Calu3 (cell line): ENCODE data around the gene TBC1D22B. TPM values are rescaled to one million over a fixed set of nuclear protein-coding genes. Genes with fewer than 3 reads are reported as not detected.

Experiments used
- BruUV-seq: library from RNA; stranded (reverse); fragments of 400-500 nt; replicated peaks from 2 replicates; lab custom pipeline; 2021; lab: Mats Ljungman, UMichigan
- CTCF ChIA-PET: fragments of 300-600 bp; sonication (Branson Sonifier 250); formaldehyde crosslinking; loops from one replicate; lab custom pipeline; 2022; ENCODE audit warnings: antibody characterized with exemption; lab: Charles Lee
- DNase-seq: peaks from one replicate; pipeline ENCODE4 v3.0.0; 2022
- H3K27ac Mint-ChIP-seq: one replicate; pipeline ENCODE4 v1.8.0; 2022; ENCODE audit warnings: mixed read lengths; ENCODE audit not compliant: unreplicated experiment
- H3K27me3 Mint-ChIP-seq: one replicate; pipeline ENCODE4 v1.8.0; 2022; ENCODE audit warnings: mixed read lengths; ENCODE audit not compliant: unreplicated experiment
- H3K36me3 Mint-ChIP-seq: one replicate; pipeline ENCODE4 v1.8.0; 2022; ENCODE audit warnings: mild to moderate bottlenecking, moderate library complexity, mixed read lengths; ENCODE audit not compliant: insufficient read depth, unreplicated experiment
- H3K4me1 Mint-ChIP-seq: one replicate; pipeline ENCODE4 v1.8.0; 2022; ENCODE audit warnings: mild to moderate bottlenecking, low read depth, mixed read lengths; ENCODE audit not compliant: unreplicated experiment
- H3K4me3 Mint-ChIP-seq: one replicate; pipeline ENCODE4 v1.8.0; 2022; ENCODE audit warnings: mild to moderate bottlenecking, low read depth, moderate library complexity, mixed read lengths; ENCODE audit not compliant: unreplicated experiment
- H3K9me3 Mint-ChIP-seq: one replicate; pipeline ENCODE4 v1.8.0; 2022; ENCODE audit warnings: low read depth, mixed read lengths; ENCODE audit not compliant: unreplicated experiment
- intact Hi-C: fragments of 100-400 bp; cut with micrococcal nuclease; formaldehyde crosslinking; loops from one replicate; pipeline ENCODE4 v1.10.0; 2022; ENCODE audit not compliant: unreplicated experiment
- total RNA-seq: library from RNA; stranded (reverse); gene quantifications from 2 replicates; pipeline ENCODE4 v1.2.3, GENCODE V29; 2022
- TF ChIP-seq, protein P1 (sequence below): fragments of 200-600 bp; IDR thresholded peaks from one replicate; pipeline ENCODE4 v1.8.0; 2022; ENCODE audit warnings: antibody characterized with exemption; ENCODE audit not compliant: unreplicated experiment

TBC1D22B gene
- total RNA-seq, 1 experiment from 2014 or later: 14.6 TPM

DNA sequence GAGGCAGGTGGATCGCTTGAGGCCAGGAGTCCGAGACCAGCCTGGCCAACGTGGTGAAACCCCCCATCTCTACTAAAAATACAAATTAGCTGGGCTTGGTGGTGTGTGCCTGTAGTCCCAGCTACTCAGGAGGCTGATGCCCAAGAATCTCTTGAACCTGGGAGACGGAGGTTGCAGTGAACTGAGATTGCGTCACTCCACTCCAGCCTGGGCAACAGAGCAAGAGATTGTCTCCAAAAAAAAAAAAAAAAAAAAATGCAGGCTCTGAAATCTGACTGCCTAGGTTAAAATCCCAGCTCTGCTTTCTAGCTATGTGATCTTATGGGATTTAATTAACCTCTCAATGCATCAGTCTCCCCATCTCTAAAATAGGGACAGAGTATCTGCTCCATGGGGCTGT is 3.6 kb downstream of the TBC1D22B start:
- H3K27ac Mint-ChIP-seq: no peak overlapping the region
- TF ChIP-seq, protein P1, sequence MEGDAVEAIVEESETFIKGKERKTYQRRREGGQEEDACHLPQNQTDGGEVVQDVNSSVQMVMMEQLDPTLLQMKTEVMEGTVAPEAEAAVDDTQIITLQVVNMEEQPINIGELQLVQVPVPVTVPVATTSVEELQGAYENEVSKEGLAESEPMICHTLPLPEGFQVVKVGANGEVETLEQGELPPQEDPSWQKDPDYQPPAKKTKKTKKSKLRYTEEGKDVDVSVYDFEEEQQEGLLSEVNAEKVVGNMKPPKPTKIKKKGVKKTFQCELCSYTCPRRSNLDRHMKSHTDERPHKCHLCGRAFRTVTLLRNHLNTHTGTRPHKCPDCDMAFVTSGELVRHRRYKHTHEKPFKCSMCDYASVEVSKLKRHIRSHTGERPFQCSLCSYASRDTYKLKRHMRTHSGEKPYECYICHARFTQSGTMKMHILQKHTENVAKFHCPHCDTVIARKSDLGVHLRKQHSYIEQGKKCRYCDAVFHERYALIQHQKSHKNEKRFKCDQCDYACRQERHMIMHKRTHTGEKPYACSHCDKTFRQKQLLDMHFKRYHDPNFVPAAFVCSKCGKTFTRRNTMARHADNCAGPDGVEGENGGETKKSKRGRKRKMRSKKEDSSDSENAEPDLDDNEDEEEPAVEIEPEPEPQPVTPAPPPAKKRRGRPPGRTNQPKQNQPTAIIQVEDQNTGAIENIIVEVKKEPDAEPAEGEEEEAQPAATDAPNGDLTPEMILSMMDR: no peak
- peaks cover 14% of the 10 kb centered on the region for H3K4me1 Mint-ChIP-seq
- CTCF ChIA-PET: interaction anchor here (0.7 kb wide), 1 partner anchor 53 kb away, joined by 3 read pairs; no protein-coding TSS in a partner anchor
- no peak overlapping the region for H3K4me3 Mint-ChIP-seq
- no peak for DNase-seq
- no peaks in the 10 kb centered on the region for H3K9me3 Mint-ChIP-seq
- peaks cover 29% of the 10 kb centered on the region for H3K36me3 Mint-ChIP-seq
- intact Hi-C loops: no loop called here
- H3K27me3 Mint-ChIP-seq: no peaks in the 10 kb centered on the region
- no TSS peak for BruUV-seq

DNA sequence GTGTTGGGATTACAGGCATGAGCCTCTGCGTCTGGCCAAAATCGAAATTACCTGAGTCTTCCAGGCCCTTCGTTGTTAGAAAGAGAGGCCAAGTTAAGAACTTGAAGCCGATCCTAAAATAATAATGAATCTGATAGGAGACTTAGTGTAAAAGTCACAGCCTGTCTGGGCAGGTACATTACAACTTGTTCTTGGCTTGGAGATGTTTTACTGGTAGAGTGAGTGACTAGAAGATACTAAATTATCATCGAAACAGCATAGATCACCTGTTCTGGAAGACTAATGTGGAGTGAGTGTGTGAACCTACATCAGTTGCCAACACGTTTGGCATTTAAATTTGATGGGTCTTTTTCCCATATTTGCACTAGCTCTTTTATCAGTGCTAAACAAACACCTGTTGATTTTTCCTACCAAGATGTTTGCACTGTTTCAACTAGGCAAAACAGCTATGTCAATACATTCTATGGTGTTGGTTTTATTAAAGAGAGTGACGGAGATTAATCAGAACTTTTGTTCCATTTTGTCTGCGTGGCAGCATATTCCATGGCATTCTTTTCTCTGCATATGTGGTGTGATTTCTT is 5.0 kb downstream of the TBC1D22B start:
- no peaks in the 10 kb centered on the region for H3K9me3 Mint-ChIP-seq
- no TSS peak for BruUV-seq

DNA sequence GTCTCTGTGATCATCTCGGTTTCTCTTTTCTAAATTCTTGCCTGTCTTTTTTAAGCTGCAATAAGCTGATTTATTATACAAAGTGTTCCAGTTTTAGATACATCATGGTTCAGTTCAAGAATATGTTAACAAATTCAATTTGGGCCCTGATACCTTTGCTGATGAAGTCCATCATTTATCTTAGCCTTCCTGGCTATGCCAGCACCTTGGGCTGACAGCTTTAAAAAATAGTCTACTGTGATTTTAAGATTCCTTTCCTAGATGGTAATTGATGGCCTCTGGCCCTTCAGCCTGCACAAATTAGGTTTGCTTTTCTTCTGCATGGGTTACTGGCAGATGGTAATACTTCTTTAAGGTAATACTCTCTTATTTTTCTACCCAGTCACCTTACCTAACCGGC is 7.4 kb downstream of the TBC1D22B start:
- no TSS peak for BruUV-seq
- Mint-ChIP-seq H3K36me3 (no peaks in the 10 kb centered on the region), H3K27ac (no peak overlapping the region), H3K4me3 (no peak overlapping the region), H3K27me3 (no peaks in the 10 kb centered on the region), H3K9me3 (no peaks in the 10 kb centered on the region), H3K4me1 (no peaks in the 10 kb centered on the region)
- no peak for DNase-seq
- intact Hi-C loops: no loop called here
- TF ChIP-seq, protein P1: no peak
- CTCF ChIA-PET: no interaction called here

More for the DNA sequence above, 5.0 kb downstream of the TBC1D22B start:
- no peak for DNase-seq
- peaks cover 20% of the 10 kb centered on the region for H3K36me3 Mint-ChIP-seq
- intact Hi-C loops: no loop called here
- H3K4me1 Mint-ChIP-seq: peaks cover 14% of the 10 kb centered on the region
- CTCF ChIA-PET: no interaction called here
- no peaks in the 10 kb centered on the region for H3K27me3 Mint-ChIP-seq
- H3K4me3 Mint-ChIP-seq: no peak overlapping the region
- TF ChIP-seq, protein P1: no peak
- H3K27ac Mint-ChIP-seq: no peak overlapping the region

DNA sequence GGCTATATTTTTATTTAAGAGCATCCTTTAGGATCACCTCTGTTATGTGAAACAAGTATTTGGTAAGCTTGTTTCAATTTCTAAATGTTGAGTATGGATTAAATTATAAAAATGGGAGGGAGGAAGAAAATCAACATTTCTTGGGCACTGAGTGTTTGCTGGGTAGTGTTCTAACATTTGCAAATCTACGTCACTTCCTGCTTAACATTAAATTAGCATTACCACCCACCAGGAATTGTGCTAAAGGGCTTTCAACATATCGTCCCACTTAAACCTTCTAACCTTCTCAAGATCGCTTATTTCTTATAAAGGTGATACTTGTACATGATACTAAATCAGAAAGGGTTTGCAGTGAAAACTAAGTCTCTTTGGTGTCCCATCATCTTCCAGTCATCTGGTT is 8.3 kb downstream of the TBC1D22B start:
- Mint-ChIP-seq H3K36me3 (no peaks in the 10 kb centered on the region), H3K4me1 (no peaks in the 10 kb centered on the region), H3K27ac (no peak overlapping the region), H3K9me3 (no peaks in the 10 kb centered on the region), H3K4me3 (no peak overlapping the region), H3K27me3 (no peaks in the 10 kb centered on the region)
- TF ChIP-seq, protein P1: no peak
- intact Hi-C loops: no loop called here
- BruUV-seq: no TSS peak
- CTCF ChIA-PET: no interaction called here
- no peak for DNase-seq
